Endothelial cell (in vitro differentiated cells): ENCODE data around the gene PHLDB2. TPM values are rescaled to one million over a fixed set of nuclear protein-coding genes. Genes with fewer than 3 reads are reported as not detected.

ENCODE experiments used
- DNase-seq: peaks from one replicate; pipeline ENCODE4 v3.0.0; 2021; ENCODE audit warnings: low spot score
- H3K27ac Mint-ChIP-seq: one replicate; pipeline ENCODE4 v1.8.0; 2021; ENCODE audit warnings: mixed read lengths, inconsistent platforms; ENCODE audit not compliant: unreplicated experiment
- H3K27me3 Mint-ChIP-seq: one replicate; pipeline ENCODE4 v1.8.0; 2021; ENCODE audit warnings: mild to moderate bottlenecking, moderate library complexity, mixed read lengths, inconsistent platforms; ENCODE audit not compliant: unreplicated experiment
- H3K36me3 Mint-ChIP-seq: one replicate; pipeline ENCODE4 v1.8.0; 2021; ENCODE audit warnings: mild to moderate bottlenecking, low read depth, mixed read lengths, inconsistent platforms; ENCODE audit not compliant: unreplicated experiment
- H3K4me1 Mint-ChIP-seq: one replicate; pipeline ENCODE4 v1.8.0; 2021; ENCODE audit warnings: mild to moderate bottlenecking, mixed read lengths, inconsistent platforms; ENCODE audit not compliant: unreplicated experiment
- H3K4me3 Mint-ChIP-seq: one replicate; pipeline ENCODE4 v1.8.0; 2021; ENCODE audit warnings: mild to moderate bottlenecking, mixed read lengths, inconsistent platforms; ENCODE audit not compliant: unreplicated experiment
- H3K9me3 Mint-ChIP-seq: one replicate; pipeline ENCODE4 v1.8.0; 2021; ENCODE audit warnings: mixed read lengths, inconsistent platforms; ENCODE audit not compliant: unreplicated experiment
- CTCF ChIP-seq: fragments of 200-600 bp; sonication (generic); IDR thresholded peaks from one replicate; pipeline ENCODE4 v1.5.0; 2021; ENCODE audit warnings: antibody characterized with exemption; ENCODE audit not compliant: unreplicated experiment
- total RNA-seq: library from RNA; stranded (reverse); fragmentation: NEBNext Ultra II Directional; extraction: Animal tissue kit (Norgen Biotek cat#: 25700); gene quantifications from one replicate; pipeline ENCODE4 v1.2.1, GENCODE V29; 2021; ENCODE audit not compliant: unreplicated experiment

PHLDB2 gene
- total RNA-seq, 1 donor from 2014 or later, result 47.8 TPM

GRCh38 chr3:111871809-111872623 is 13.0 kb downstream of the PHLDB2 start:
- Mint-ChIP-seq H3K36me3 (peaks cover 4% of the 10 kb centered on the region), H3K9me3 (no peaks in the 10 kb centered on the region), H3K27ac (peak overlapping the region; percentile 70), H3K27me3 (no peaks in the 10 kb centered on the region), H3K4me1 (peaks cover 39% of the 10 kb centered on the region), H3K4me3 (no peak overlapping the region)
- DNase-seq, result no peak
- no peak for TF ChIP-seq CTCF

GRCh38 chr3:111872979-111873378 is 13.9 kb downstream of the PHLDB2 start:
- Mint-ChIP-seq H3K9me3 (no peaks in the 10 kb centered on the region), H3K27me3 (no peaks in the 10 kb centered on the region), H3K27ac (peak overlapping the region; percentile 2), H3K36me3 (peaks cover 4% of the 10 kb centered on the region), H3K4me3 (no peak overlapping the region), H3K4me1 (peaks cover 41% of the 10 kb centered on the region)
- DNase-seq, result no peak
- no peak for TF ChIP-seq CTCF

GRCh38 chr3:111874177-111874820 is 15.2 kb downstream of the PHLDB2 start:
- no peak for TF ChIP-seq CTCF
- Mint-ChIP-seq H3K4me3 (no peak overlapping the region), H3K36me3 (peaks cover 4% of the 10 kb centered on the region), H3K27me3 (no peaks in the 10 kb centered on the region), H3K4me1 (peaks cover 46% of the 10 kb centered on the region), H3K9me3 (no peaks in the 10 kb centered on the region), H3K27ac (no peak overlapping the region)
- DNase-seq, result no peak

GRCh38 chr3:111881480-111881879 is 22.4 kb downstream of the PHLDB2 start:
- H3K9me3 Mint-ChIP-seq, result no peaks in the 10 kb centered on the region
- DNase-seq, result no peak
- H3K27ac Mint-ChIP-seq, result no peak overlapping the region
- H3K36me3 Mint-ChIP-seq, result peaks cover 18% of the 10 kb centered on the region
- no peaks in the 10 kb centered on the region for H3K27me3 Mint-ChIP-seq
- no peak overlapping the region for H3K4me3 Mint-ChIP-seq
- H3K4me1 Mint-ChIP-seq, result peaks cover 27% of the 10 kb centered on the region
- no peak for TF ChIP-seq CTCF

- H3K9me3 Mint-ChIP-seq, result no peaks in the 10 kb centered on the region
- peaks cover 25% of the 10 kb centered on the region for H3K4me1 Mint-ChIP-seq
- no peak for DNase-seq
- no peak overlapping the region for H3K27ac Mint-ChIP-seq
- H3K36me3 Mint-ChIP-seq, result peaks cover 18% of the 10 kb centered on the region
- H3K27me3 Mint-ChIP-seq, result no peaks in the 10 kb centered on the region
- no peak for TF ChIP-seq CTCF
- H3K4me3 Mint-ChIP-seq, result no peak overlapping the region
Observed at GRCh38 chr3:111882194-111882593, 23.1 kb downstream of the PHLDB2 start.
